Uterus (tissue), 4 donors: ENCODE measurements around the gene PDHB. TPM values are rescaled to one million over a fixed set of nuclear protein-coding genes. Genes with fewer than 3 reads are reported as not detected.

Experiments
- DNase-seq, 2 donors: peaks; one replicate each; pipeline ENCODE4 v3.0.0-alpha.2; 2019 to 2020
- H3K27ac ChIP-seq, 2 donors: fragments of 200-600 bp; sonication (generic); 1 replicate in 1 of 2; 2 replicates in 1 of 2; pipeline ENCODE4 v1.5.1; 2016 to 2018
- H3K27me3 ChIP-seq, 2 donors: fragments of 200-600 bp; sonication (generic); one replicate each; pipeline ENCODE4 v1.5.1; 2018 to 2019; ENCODE audit warnings: control low read depth in 1 of 2
- H3K36me3 ChIP-seq, 2 donors: fragments of 200-600 bp; sonication (generic); one replicate each; pipeline ENCODE4 v1.5.1; 2019; ENCODE audit warnings: control low read depth in 1 of 2
- H3K4me1 ChIP-seq, 2 donors: fragments of 200-600 bp; sonication (generic); one replicate each; pipeline ENCODE4 v1.5.1; 2018 to 2019; ENCODE audit warnings: control low read depth in 1 of 2
- H3K4me3 ChIP-seq, 2 donors: fragments of 200-600 bp; sonication (generic); 1 replicate in 1 of 2; 2 replicates in 1 of 2; pipeline ENCODE4 v1.5.1; 2018 to 2019; ENCODE audit warnings: mild to moderate bottlenecking in 1 of 2
- H3K9me3 ChIP-seq, 2 donors: fragments of 200-600 bp; sonication (generic); one replicate each; pipeline ENCODE4 v1.5.1; 2019; ENCODE audit warnings: control low read depth in 1 of 2
- POLR2A ChIP-seq, 2 donors: fragments of 450-650 bp; IDR thresholded peaks; one replicate each; pipeline ENCODE4 v1.6.1; 2016; ENCODE audit warnings: antibody characterized with exemption in 2 of 2, mild to moderate bottlenecking in 1 of 2, moderate library complexity in 1 of 2
- intact Hi-C: fragments of 100-400 bp; cut with DNase I; formaldehyde crosslinking; loops from one replicate; pipeline ENCODE4 v1.15.1; 2023; ENCODE audit warnings: low total_unique reads
- total RNA-seq, 4 donors: library from RNA; depleted of rRNA in 3 of 4; stranded (reverse); fragments of >200 nt in 3 of 4; gene quantifications; one replicate each; pipeline versions ENCODE4 v1.1.0 to v1.2.4, GENCODE V29; 2014 to 2023
- TF ChIP-seq, protein P1 (sequence below), 4 experiments: fragments of 200-600 bp in 2 of 4; fragments of 450-650 bp in 2 of 4; sonication (generic) in 2 of 4; IDR thresholded peaks; one replicate each; pipeline ENCODE4 v1.5.1; 2016 to 2019; ENCODE audit warnings: antibody characterized with exemption in 4 of 4, mild to moderate bottlenecking in 2 of 4, moderate library complexity in 1 of 4
- donor health status: DM: yes; HTN: yes; CAD: no.

Gene PDHB
- total RNA-seq, 4 donors from 2014 or later, result 40.9 to 100 (median 49.7) TPM

DNA sequence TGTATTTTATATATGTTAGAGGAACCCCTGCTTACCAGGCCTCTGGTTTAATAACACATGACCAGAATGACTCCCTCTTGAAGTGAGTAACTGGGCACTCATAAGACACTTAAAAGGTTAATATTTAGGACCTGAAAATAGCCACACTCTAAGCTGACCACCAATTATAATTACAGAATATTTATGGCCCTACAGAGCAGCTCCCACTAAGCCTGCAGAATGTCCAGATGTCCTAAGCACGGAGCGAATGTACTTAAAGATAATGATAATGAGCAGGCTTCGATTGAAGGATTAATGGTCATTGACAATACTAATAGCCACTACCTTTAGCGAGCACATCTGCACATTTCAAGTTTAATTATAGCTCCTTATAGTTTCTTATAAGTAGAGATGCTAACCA lies 35.5 kb upstream of the PDHB start:
- no peak overlapping the region for H3K4me3 ChIP-seq
- peak overlapping the region in 1 of 2 donors; percentile 3 for H3K27ac ChIP-seq
- no peak for DNase-seq
- H3K9me3 ChIP-seq, result no peaks in the 10 kb centered on the region
- intact Hi-C loops, result no loop called here
- no peaks in the 10 kb centered on the region for H3K4me1 ChIP-seq
- H3K27me3 ChIP-seq, result no peaks in the 10 kb centered on the region
- no peaks in the 10 kb centered on the region for H3K36me3 ChIP-seq
- TF ChIP-seq POLR2A (IDR thresholded peaks at IDR 0.05), result no peak
- TF ChIP-seq, protein P1, sequence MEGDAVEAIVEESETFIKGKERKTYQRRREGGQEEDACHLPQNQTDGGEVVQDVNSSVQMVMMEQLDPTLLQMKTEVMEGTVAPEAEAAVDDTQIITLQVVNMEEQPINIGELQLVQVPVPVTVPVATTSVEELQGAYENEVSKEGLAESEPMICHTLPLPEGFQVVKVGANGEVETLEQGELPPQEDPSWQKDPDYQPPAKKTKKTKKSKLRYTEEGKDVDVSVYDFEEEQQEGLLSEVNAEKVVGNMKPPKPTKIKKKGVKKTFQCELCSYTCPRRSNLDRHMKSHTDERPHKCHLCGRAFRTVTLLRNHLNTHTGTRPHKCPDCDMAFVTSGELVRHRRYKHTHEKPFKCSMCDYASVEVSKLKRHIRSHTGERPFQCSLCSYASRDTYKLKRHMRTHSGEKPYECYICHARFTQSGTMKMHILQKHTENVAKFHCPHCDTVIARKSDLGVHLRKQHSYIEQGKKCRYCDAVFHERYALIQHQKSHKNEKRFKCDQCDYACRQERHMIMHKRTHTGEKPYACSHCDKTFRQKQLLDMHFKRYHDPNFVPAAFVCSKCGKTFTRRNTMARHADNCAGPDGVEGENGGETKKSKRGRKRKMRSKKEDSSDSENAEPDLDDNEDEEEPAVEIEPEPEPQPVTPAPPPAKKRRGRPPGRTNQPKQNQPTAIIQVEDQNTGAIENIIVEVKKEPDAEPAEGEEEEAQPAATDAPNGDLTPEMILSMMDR (IDR thresholded peaks at IDR 0.05), result no peak

GRCh38 chr3:58466899-58467563 lies 33.4 kb upstream of the PDHB start:
- intact Hi-C loops, result no loop called here
- TF ChIP-seq, protein P1 (IDR thresholded peaks at IDR 0.05), result no peak
- no peak for TF ChIP-seq POLR2A (IDR thresholded peaks at IDR 0.05)

DNA sequence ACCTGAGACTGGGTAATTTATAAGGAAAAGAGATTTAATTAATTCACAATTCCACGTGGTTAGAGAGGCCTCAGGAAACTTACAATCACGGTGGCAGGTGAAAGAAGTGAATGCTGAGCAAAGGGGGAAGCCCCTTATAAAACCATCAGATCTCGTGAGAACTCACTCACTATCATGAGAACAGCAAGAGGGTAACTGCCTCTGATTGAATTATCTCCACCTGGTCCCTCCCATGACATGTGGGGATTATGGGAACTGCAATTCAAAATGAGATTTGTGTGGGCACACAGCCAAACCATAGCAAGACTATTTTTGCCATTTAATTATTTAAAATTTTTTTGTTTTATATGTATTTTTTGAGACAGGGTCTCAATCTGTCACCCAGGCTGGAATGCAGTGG lies 31.2 kb upstream of the PDHB start:
- Histone ChIP-seq H3K36me3 (no peaks in the 10 kb centered on the region), H3K4me1 (no peaks in the 10 kb centered on the region), H3K27me3 (no peaks in the 10 kb centered on the region), H3K9me3 (no peaks in the 10 kb centered on the region), H3K27ac (no peak overlapping the region), H3K4me3 (no peak overlapping the region)
- TF ChIP-seq, protein P1 (IDR thresholded peaks at IDR 0.05), result no peak
- TF ChIP-seq POLR2A (IDR thresholded peaks at IDR 0.05), result no peak
- no peak for DNase-seq
- intact Hi-C loops, result no loop called here

More at GRCh38 chr3:58466899-58467563, 33.4 kb upstream of the PDHB start:
- no peak for DNase-seq
- Histone ChIP-seq H3K27me3 (no peaks in the 10 kb centered on the region), H3K4me3 (no peak overlapping the region), H3K36me3 (no peaks in the 10 kb centered on the region), H3K27ac (peak overlapping the region in 1 of 2 donors; percentile 10), H3K9me3 (no peaks in the 10 kb centered on the region), H3K4me1 (no peaks in the 10 kb centered on the region)

- Histone ChIP-seq H3K36me3 (no peaks in the 10 kb centered on the region), H3K4me3 (no peak overlapping the region), H3K4me1 (no peaks in the 10 kb centered on the region), H3K27ac (peak overlapping the region in 1 of 2 donors; percentile 28), H3K27me3 (no peaks in the 10 kb centered on the region), H3K9me3 (no peaks in the 10 kb centered on the region)
- TF ChIP-seq POLR2A (IDR thresholded peaks at IDR 0.05), result no peak
- TF ChIP-seq, protein P1 (IDR thresholded peaks at IDR 0.05), result no peak
- intact Hi-C loops, result no loop called here
- no peak for DNase-seq
These were observed 30.3 kb upstream of the PDHB start for GRCh38 chr3:58463942-58464271.

- no peak for TF ChIP-seq POLR2A (IDR thresholded peaks at IDR 0.05)
- TF ChIP-seq, protein P1 (IDR thresholded peaks at IDR 0.05), result peak; percentile 60 to 81 (median 66)
- peak; percentile 60 to 75 for DNase-seq
- Histone ChIP-seq H3K4me1 (no peaks in the 10 kb centered on the region), H3K36me3 (no peaks in the 10 kb centered on the region), H3K9me3 (no peaks in the 10 kb centered on the region), H3K27ac (peak overlapping the region; percentile 19 to 28), H3K27me3 (no peaks in the 10 kb centered on the region), H3K4me3 (peak overlapping the region; percentile 3 to 9)
- intact Hi-C loops, result no loop called here
These were observed 29.7 kb upstream of the PDHB start for GRCh38 chr3:58463181-58463941.
